Measurements from ENCODE around the gene SCMH1. TPM values are rescaled to one million over a fixed set of nuclear protein-coding genes. Genes with fewer than 3 reads are reported as not detected.

Gene SCMH1
- total RNA-seq, 6 experiments from 2014 or later, result 16.9 to 24.4 (median 21.7) TPM

DNA sequence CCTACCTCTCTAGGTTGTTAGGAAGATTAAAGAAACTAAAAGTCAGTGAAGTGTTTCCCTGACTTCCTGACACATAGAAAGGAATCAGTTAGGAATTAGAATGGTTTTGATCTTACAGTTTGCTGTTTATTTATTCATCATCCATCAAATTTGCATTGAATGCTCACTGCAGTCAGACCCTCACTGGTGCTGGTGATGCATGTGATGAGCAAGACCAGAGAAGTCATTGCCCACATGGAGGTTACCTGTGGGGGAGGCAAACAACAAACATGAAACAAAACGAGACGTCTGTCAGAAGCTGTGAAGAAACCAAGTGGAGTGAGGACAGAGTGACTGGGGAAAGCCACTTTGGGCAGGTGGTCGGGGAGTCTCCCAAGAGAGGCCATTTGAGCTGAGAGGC, 256.2 kb downstream of the SCMH1 start:
- H3K36me3 Mint-ChIP-seq (ENCODE audit: low read depth), result peaks cover 84% of the 10 kb centered on the region
- peak overlapping the region; percentile 16; the same call in 1 of the 2 replicates for H3K4me3 Mint-ChIP-seq
- H3K27me3 Mint-ChIP-seq (ENCODE audit: insufficient read depth), result no peaks in the 10 kb centered on the region; the same call in 1 of the 2 replicates
- no peaks in the 10 kb centered on the region for H3K9me3 Mint-ChIP-seq
- peaks cover 79% of the 10 kb centered on the region for H3K4me1 Mint-ChIP-seq (ENCODE audit: low read depth)
- H3K27ac Mint-ChIP-seq, result peak overlapping the region; percentile 66
- no peak for TF ChIP-seq CTCF (IDR thresholded peaks at IDR 0.05)
- no peak for DNase-seq

- no peak for TF ChIP-seq CTCF (IDR thresholded peaks at IDR 0.05)
- Mint-ChIP-seq H3K36me3 (ENCODE audit: low read depth) (peaks cover 83% of the 10 kb centered on the region), H3K27me3 (ENCODE audit: insufficient read depth) (no peaks in the 10 kb centered on the region; the same call in 1 of the 2 replicates), H3K4me1 (ENCODE audit: low read depth) (peaks cover 84% of the 10 kb centered on the region), H3K4me3 (no peak overlapping the region), H3K27ac (peak overlapping the region; percentile 66; the same call in 1 of the 2 replicates), H3K9me3 (no peaks in the 10 kb centered on the region)
- DNase-seq, result no peak
Observed at GRCh38 chr1:40985161-40985560, 256.9 kb downstream of the SCMH1 start.

- Mint-ChIP-seq H3K4me1 (ENCODE audit: low read depth) (peaks cover 84% of the 10 kb centered on the region), H3K4me3 (peak overlapping the region; percentile 71; the same call in 1 of the 2 replicates)
Observed at GRCh38 chr1:40984531-40984930, 257.6 kb downstream of the SCMH1 start.

DNA sequence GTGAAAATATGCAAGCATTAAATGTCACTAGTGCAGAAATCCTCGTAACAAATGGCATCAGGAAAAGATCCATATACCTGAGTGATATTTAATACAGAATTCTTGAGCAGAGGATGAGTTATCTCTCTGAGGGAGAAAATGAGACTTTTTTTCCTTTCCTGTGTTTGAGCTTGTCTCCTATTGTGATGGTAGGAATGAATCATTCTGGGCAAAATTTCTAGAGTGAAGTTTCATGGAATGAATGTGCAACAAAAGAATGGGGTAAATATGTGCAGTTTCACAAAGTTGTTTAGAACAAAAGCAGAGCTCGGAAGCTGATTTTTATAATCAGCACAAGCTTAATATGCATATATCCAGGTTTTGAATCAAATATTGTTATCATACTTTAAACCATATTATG, 258.0 kb downstream of the SCMH1 start:
- H3K27ac Mint-ChIP-seq, result peak overlapping the region; percentile 78
- H3K9me3 Mint-ChIP-seq, result no peaks in the 10 kb centered on the region
- peak overlapping the region; percentile 71 for H3K4me3 Mint-ChIP-seq
- H3K27me3 Mint-ChIP-seq (ENCODE audit: insufficient read depth), result no peaks in the 10 kb centered on the region; the same call in 1 of the 2 replicates
- peaks cover 74% of the 10 kb centered on the region for H3K36me3 Mint-ChIP-seq (ENCODE audit: low read depth)
- DNase-seq, result peak; percentile 34
- peaks cover 84% of the 10 kb centered on the region for H3K4me1 Mint-ChIP-seq (ENCODE audit: low read depth)
- no peak for TF ChIP-seq CTCF (IDR thresholded peaks at IDR 0.05)

More at GRCh38 chr1:40984531-40984930, 257.6 kb downstream of the SCMH1 start:
- Mint-ChIP-seq H3K27me3 (ENCODE audit: insufficient read depth) (no peaks in the 10 kb centered on the region; the same call in 1 of the 2 replicates), H3K27ac (peak overlapping the region; percentile 78), H3K36me3 (ENCODE audit: low read depth) (peaks cover 78% of the 10 kb centered on the region), H3K9me3 (no peaks in the 10 kb centered on the region)
- no peak for TF ChIP-seq CTCF (IDR thresholded peaks at IDR 0.05)
- DNase-seq, result no peak

DNA sequence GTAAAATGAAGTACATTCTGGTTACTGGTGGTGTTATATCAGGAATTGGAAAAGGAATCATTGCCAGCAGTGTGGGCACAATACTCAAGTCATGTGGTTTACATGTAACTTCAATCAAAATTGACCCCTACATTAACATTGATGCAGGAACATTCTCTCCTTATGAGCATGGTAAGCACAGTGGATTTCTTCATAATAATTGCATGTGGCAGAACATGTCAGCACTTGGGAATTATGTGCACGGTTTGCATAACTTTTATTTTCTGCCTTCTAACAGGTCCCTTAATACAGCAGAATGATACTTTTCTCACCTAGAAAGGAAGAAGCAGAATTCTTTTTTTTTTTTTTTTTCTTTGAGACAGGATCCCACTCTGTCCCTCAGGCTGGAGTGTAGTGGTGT, 258.8 kb downstream of the SCMH1 start:
- Mint-ChIP-seq H3K4me1 (ENCODE audit: low read depth) (peaks cover 84% of the 10 kb centered on the region), H3K27ac (peak overlapping the region; percentile 61)
- no peak for DNase-seq

More for the DNA sequence above, 258.8 kb downstream of the SCMH1 start:
- H3K9me3 Mint-ChIP-seq, result no peaks in the 10 kb centered on the region
- H3K4me3 Mint-ChIP-seq, result peak overlapping the region; percentile 96
- no peaks in the 10 kb centered on the region for H3K27me3 Mint-ChIP-seq (ENCODE audit: insufficient read depth)
- TF ChIP-seq CTCF (IDR thresholded peaks at IDR 0.05), result no peak
- H3K36me3 Mint-ChIP-seq (ENCODE audit: low read depth), result peaks cover 66% of the 10 kb centered on the region

Data from HFFc6 (cell line).